Dedifferentiated amniotic fluid mesenchymal stem cell (primary cell): ENCODE results near the gene ASB14.
"Not testable (repeated sequence)": the region's sequence is repeated elsewhere in the genome, so short reads cannot be mapped to it uniquely, and the experiment has no call there.

Experiments
- DNase-seq: peaks from one replicate; pipeline ENCODE4 v3.0.0-alpha.2; 2016; ENCODE audit errors: extremely low spot score

ASB14 gene

DNA sequence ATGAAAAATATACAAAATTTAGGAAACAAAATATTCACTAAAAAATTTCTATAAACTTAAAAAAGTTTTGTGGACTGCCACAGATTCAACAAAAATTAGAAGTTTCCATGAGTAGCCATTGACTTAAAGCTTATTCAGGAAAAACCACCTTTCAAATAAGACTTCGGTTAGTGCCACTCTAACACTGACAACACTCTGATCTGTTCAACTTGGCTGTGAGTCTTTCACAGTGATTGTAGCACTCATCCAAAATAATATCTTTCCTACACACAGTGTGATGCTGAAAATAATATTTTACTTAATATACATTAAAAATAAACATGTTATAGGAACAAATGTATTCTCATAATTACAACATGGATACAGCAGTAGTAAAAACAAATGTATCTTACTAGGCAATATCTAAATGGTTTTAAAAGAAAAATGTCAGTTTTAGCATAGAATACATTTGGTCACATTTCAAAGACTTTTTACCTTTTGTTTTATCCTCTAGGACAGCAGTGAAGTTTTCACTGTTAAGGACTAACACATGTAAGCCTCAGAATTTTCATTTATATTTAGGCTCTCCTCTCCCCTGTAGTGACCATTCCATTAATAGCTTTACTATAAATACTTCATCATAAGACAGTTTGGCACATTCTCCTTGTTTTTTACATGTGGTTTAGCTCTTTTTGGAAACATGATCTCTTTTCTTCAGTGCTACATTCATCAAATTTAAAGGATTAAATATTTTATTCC lies at the start of gene ASB14:
ASB14 (minus strand) TSS at position 527 of the 738 bp plus-strand sequence. CDS start 652 bp downstream, outside the sequence.
- no peak for DNase-seq

DNA sequence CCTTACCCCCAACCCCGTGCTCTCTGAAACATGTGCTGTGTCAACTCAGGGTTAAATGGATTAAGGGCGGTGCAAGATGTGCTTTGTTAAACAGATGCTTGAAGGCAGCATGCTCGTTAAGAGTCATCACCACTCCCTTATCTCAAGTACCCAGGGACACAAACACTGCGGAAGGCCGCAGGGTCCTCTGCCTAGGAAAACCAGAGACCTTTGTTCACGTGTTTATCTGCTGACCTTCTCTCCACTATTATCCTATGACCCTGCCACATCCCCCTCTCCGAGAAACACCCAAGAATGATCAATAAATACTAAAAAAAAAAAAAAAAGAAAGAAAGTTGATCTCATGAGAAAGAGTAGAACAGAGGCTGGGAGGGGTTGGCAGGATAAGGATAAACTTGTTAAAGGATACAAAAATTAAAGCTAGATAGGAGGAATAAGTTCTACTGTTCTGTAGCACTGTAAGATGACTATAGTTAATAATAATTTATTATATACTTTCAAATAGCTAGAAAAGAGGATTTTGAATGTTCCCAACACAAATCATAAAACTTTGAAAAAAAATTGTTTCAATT lies 46.7 kb upstream of the ASB14 start:
- not testable (repeated sequence) for DNase-seq

DNA sequence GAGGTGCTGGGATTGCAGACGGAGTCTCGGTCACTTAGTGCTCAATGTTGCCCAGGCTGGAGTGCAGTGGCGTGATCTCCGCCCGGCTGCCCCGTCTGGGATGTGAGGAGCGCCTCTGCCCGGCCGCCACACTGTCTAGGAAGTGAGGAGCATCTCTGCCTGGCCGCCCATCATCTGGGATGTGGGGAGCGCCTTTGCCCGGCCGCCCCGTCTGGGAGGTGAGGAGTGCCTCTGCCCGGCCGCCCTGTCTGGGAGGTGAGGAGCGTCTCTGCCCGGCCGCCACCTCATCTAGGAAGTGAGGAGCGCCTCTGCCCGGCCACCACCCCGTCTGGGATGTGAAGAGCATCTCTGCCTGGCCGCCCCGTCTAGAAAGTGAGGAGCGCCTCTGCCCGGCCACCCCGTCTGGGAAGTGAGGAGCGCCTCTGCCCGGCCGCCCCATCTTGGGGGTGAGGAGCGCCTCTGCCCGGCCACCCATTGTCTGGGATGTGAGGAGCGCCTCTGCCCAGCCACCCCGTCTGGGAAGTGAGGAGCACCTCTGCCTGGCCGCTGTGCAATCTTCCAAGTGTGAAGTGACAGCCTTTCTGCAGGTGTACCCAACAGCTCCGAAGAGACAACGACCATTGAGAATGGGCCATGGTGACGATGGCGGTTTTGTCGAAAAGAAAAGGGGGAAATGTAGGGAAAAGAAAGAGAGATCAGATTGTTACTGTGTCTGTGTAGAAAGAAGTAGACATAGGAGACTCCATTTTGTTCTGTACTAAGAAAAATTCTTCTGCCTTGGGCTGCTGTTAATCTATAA lies 46.0 kb upstream of the ASB14 start:
- not testable (repeated sequence) for DNase-seq

DNA sequence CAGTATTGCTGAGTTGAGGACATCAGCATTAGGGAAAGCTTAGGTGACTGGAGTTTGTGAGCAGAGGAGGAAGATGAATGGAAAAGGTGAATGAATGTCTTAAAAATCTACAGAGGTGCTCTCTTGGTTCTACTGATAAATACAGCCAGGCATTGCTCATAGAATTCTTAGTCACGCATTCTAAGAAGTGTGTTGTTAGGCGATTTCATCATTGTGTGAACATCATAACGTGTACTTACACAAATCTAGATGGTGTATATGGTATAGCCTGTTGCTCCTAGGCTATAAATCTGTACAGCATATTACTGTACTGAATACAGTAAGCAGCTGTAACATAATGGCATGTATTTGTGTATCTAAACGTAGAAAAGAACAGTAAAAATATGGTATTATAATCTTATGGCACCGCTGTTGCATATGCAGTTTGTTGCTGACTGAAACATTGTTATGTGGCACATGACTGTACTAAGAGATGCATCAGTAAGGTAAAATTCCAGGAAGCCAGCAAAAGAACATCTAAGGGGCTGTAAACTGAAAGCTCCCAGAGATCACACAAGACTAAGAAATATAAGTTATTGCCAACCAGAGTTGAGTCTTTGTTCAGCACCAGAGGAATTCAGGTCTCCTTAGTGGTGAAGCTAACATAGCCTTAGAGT lies 42.9 kb upstream of the ASB14 start:
- DNase-seq = no peak

DNA sequence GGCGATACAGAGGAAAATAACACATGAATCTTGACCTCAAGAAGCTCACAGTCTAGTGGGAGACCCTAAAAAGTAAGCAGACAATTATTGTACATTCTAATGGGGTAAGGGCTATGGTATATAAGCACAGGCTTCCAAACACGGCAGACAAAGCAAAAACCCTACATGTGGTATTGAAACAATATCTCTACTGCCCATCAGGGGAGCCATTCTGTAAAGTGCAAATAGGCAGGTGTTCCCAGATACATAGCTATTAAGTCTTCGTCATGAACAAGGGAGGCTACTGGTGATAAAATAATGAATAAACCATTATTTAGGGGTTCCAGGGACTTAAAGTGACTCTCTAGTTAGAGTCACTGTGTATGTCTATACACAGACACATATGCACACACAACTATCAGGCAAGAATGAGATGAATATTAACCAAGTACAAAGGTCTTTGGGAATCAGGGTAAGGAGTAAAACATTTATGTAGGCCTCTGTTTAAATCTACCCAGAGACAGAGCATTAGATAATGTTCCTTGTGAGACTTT lies 38.7 kb upstream of the ASB14 start:
- DNase-seq = no peak

DNA sequence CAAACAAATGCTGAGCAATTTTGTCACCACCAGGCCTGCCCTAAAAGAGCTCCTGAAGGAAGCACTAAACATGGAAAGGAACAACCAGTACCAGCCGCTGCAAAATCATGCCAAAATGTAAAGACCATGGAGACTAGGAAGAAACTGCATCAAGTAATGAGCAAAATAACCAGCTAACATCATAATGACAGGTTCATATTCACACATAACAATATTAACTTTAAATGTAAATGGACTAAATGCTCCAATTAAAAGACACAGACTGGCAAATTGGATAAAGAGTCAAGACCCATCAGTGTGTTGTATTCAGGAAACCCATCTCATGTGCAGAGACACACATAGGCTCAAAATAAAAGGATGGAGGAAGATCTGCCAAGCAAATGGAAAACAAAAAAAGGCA lies 34.0 kb upstream of the ASB14 start:
- DNase-seq = not testable (repeated sequence)

DNA sequence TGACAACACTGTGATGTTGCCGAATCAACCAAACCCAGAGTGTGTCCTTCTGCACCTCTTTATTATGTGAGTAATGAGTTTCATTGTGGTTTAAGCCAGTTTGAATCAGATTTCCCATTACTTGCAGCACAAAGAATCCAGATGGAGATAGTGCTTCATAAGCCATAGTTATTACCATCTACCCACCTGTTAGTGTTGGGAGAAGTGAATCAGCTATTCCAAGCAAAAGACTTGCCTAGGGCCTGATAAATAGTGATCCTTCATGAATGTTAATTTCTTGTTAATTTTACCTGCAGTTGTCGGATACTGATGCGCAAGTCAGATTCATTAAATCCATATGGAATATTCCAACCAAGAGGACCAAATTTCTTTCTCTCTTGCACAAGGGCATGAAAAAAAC lies 21.7 kb upstream of the ASB14 start:
- no peak for DNase-seq

DNA sequence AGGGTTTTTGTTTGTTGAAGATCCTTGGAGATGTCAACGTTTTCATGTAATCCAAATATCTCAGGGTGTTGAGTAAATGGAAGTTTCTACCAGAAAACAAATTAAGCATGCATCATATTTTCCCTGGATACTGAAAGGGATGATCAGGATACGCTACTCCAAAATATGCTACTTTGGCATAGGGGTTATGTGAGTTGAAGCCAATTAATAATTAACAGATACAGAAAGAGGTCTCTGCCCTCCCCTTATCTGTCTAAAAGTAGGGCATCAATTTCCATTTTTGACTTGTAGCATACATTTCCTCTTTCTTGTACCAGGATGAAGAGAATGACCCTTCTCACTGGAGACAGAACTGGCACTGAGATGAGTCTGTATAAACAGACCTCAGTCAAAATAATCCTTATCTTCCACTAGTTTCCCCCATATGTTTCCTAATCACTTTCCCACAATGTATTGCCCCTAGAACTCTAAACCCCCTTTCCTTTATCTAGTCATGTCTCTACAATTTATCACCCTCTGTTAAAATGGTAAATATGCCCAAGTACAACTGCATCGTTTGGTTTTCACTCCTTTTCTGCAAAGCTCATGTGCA lies 17.4 kb upstream of the ASB14 start:
- DNase-seq = no peak

DNA sequence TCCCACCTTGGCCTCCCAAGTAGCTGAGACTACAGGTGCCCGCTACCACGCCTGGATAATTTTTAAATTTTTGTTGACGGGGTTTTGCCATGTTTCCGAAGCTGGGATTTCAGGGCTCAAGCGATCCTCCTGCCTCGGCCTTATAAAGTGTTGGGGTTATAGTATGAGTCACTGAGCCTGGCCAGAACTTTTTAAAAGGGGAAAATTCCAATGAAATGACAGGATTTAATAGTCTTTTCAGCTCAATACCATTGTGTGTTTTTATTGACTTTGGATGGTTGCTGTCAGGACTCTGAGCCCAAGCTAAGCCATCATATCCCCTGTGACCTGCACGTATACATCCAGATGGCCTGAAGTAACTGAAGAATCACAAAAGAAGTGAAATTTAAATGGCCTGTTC lies 11.0 kb upstream of the ASB14 start:
- DNase-seq = not testable (repeated sequence)

DNA sequence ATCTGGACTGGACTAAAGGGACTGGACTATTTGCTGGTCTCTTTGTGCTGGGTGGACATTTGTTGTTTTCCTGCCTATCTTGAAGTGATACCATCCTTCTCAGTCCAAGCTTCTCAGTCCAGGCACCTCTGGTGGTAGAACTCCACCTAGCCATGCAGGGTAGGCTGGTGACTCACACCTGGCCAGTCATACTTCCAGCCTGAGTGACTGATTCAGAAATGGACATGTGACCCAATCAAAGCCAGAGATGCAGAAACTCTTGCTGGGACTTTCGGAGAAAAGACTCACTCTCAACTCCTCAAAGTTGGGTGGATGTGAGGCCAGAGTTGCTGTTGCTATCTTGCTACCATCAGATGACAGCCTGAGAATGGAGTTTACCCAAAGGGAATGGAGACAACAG lies 5.6 kb upstream of the ASB14 start:
- no peak for DNase-seq

DNA sequence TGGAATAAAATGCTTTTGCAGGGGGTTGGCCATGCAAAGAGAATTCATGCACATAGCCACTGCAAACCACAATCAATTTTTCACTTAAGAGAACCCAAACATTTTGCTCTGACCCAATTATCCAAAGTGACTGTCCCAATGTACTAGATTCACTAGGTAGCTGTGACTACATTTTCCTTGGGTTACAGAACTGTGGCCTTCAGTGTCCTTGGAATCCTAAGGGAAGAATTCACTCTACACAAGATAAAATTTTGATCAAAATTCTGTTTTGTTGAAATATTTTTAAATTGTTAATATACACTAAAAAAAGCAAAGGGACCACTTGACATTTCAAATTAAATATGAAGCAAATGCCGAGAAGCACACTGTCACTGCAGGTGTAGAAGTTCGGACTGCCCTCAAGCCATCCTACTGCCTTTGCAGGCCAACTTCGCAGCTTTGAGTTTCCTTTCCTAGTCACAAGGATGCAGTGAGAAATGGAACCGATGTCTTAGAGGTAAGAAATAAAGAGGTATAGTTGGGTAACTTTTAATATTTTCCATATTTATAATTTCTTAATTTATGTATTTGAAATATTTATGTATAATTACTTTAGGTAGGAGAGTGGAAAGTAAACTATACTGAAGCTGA lies 527 bp upstream of the ASB14 start:
- no peak for DNase-seq

DNA sequence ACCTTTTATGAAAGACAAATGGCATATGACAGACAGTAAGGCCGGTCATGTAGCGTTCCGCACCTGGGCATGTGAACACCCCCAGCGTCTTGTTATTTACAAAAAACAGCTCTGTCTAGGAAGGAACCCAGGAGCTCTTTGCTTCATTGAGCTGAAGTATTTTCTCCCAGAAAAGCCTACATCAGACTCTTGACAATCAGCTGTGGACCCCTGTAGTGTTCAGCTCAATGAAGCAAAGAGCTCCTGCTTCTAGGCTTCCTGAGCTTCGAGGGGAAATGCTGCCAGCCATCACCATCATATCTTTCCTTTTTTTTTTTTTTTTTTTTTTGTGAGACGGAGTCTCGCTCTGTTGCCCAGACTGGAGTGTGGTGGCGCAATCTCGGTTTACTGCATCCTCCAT lies 4.1 kb downstream of the ASB14 start:
- DNase-seq = no peak

DNA sequence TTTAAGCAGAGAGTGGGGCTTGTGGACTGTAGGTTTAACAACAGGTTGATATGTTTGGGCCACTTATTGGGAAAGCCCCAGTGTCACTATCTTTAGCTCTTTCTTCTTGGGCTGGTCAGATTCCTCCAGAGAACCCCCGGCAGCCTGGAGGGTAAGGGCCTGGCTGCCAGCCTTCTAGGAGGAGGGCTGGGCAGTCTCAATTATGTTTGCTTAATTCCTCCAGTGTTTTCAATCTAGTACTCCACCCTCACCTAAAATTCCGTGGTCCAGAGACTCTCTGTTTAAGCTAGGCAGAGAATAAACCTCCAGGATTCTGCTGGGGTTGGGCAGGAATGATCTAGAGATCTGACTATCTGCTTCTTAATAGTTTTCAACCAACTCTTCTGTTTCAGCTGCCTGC lies 5.3 kb downstream of the ASB14 start:
- no peak for DNase-seq

DNA sequence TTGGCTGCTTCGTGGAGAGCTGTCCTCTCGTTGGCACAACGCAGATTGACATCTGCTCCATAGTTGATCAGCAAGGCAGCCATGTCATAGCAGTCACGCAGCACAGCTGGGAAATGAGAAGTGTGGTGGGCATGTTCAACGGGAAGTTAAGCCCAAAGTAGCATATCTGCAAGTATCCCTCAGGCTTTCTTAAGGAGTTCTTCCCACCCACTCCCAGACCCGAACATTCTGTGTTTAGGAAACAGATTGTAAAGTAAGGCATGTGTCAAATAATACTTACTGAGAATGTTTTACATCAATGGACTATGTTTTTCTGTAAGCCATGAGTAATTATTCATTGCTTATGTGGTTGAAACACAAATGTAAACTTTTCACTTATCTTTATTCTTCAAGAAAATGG lies 9.2 kb downstream of the ASB14 start:
- no peak for DNase-seq

DNA sequence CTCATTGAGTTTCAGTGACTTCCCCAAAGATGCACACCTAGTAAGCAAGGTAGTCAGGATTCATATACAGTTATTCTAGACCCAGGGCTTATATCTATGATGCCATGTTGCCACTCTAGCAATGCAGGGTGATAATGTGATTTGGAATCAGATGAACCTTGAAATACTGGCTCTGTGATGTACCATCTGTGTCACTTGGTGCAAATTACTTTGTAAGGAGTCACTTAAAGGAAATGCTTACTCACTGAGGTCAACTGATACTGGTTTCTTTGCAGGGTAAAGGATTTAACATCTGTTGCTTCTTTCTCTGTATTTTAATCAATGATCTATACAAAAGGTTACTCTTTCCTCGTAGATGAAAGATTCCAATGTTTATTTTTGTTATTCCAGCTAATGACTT lies 10.8 kb downstream of the ASB14 start:
- DNase-seq = no peak

DNA sequence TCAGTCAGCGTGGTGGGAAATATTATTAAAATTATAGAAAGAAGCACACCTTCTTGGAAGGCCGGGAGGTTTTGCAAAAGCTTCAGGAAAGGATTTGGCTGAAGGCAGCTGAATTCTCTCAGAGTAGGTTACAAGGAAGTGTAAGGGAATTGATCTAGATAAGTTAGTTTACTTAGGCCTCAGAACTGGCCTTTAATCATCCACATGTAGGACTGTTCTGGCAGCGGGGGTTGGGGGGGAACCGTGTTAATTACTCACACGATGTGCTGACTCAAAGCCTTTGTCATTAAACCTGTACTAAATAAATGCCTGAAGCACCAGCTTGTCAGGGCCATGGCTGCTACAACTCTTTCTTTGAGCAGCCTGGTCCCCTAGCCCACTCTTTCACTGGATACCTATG lies 12.8 kb downstream of the ASB14 start:
- DNase-seq = no peak

DNA sequence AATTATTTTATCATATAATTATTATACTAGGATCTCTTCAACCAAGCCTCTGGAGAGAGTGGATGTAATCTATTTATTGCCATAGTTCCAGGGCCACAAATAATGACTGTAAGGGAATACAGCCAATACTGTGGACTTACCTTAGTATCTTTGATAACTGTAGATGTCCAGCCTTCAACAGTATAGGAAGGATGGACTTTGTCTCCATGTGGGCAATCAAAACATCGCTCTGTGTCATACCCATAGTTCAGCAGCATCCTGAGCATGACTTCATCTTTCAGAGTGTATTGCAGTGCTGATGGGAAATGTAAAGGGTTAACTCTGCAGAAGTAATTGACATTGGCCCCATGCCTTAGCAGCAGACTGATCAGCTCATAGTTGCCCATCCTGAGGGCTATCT lies 14.2 kb downstream of the ASB14 start:
- no peak for DNase-seq

DNA sequence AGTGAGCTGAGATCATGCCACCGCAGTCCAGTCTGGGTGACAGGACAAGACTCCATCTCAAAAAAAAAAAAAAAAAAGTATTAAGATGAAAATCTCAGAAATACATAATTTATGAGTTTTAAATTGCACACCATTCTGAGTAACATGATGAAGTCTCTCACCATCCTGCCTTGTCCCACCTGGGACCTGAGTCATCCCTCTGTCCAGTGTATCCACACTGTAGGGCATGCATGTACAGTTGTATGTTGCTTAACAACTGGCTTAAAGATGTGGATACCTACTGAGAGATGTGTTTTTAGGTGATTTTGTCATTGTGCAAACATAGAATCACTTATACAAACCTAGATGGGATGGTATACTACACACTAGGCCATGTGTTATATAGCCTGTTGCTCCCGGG lies 17.1 kb downstream of the ASB14 start:
- DNase-seq = no peak

DNA sequence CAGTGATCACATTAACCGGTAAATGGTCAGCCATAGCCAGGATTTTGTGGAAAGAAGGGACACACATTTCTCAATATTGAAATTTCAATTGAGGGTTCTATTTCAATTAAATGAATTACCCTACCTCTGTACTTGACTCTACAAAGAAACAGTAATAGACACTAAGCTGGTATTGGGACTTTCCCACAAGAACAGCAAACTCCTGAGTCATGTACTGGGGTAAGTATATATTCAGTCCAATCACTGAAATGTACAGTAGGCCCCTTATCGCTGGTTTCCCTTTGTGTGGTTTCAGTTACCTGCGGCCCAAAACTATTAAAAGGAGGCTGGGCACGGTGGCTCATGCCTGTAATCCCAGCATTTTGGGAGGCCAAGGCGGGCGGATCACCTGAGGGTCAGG lies 17.6 kb downstream of the ASB14 start:
- DNase-seq = no peak

DNA sequence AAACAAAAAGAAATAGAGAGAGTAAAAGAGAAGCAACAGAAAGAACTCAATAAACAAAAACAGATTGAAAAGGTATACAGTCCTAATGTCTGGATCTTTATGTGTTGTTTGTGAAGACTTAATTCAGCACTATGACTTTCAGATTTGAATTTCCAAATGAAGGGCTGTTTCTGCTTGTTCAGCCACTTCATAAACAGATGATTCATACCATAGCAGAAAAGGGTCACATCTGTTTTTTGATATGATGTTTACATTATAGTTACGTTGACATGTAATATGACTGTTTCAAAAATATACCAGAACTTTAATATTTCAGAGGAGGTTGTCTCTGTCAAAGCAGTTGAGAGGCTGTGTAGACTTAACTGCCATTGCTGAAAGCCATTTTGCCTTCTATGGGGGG lies 24.1 kb downstream of the ASB14 start:
- no peak for DNase-seq

DNA sequence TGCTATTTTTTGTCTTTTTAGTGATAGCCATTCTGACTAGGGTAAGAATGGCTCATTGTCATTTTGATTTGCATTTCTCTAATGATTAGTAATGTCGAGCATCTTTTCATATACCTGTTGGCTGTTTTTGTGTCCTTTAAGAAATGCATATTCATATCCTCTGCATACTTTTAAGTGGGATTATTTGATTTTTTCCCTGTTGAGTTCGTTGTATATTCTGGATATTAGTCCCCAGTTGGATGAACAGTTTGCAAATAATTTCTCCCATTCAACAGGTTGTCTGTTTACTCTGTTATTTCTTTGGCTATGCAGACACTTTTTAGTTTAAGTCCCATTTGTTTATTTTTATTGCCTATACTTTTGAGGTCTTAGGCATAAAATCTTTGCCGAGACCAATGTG lies 30.6 kb downstream of the ASB14 start:
- DNase-seq = no peak
